H9 (cell line): ENCODE data around the gene ACADSB. TPM values are rescaled to one million over a fixed set of nuclear protein-coding genes. Genes with fewer than 3 reads are reported as not detected.

Source experiments
- DNase-seq: peaks from one replicate; pipeline ENCODE4 v3.0.0-alpha.2; 2017
- H2AFZ ChIP-seq: one replicate; pipeline ENCODE4 v1.6.1; 2013; ENCODE audit warnings: mild to moderate bottlenecking, low read length, control low read depth, moderate library complexity
- H2AK5ac ChIP-seq: 2 replicates; pipeline ENCODE4 v1.6.1; 2013; ENCODE audit warnings: low read length, control low read depth, mixed read lengths; ENCODE audit not compliant: insufficient read length
- H2BK120ac ChIP-seq: one replicate; pipeline ENCODE4 v1.6.1; 2013; ENCODE audit warnings: low read depth, mild to moderate bottlenecking, low read length, control low read depth, inconsistent platforms; ENCODE audit not compliant: poor library complexity, severe bottlenecking
- H2BK12ac ChIP-seq: 2 replicates; pipeline ENCODE4 v1.6.1; 2013; ENCODE audit warnings: low read length, control low read depth, mixed read lengths, low read depth; ENCODE audit not compliant: insufficient read length
- H2BK15ac ChIP-seq: 2 replicates; pipeline ENCODE4 v1.6.1; 2013; ENCODE audit warnings: low read depth, low read length, control low read depth
- H2BK20ac ChIP-seq: one replicate; pipeline ENCODE4 v1.6.1; 2013; ENCODE audit warnings: low read depth, mild to moderate bottlenecking, low read length, control low read depth, inconsistent platforms; ENCODE audit not compliant: poor library complexity, severe bottlenecking
- H2BK5ac ChIP-seq: 2 replicates; pipeline ENCODE4 v1.6.1; 2013; ENCODE audit warnings: low read length, control low read depth, mixed read lengths; ENCODE audit not compliant: insufficient read length
- H3K14ac ChIP-seq: 2 replicates; pipeline ENCODE4 v1.6.1; 2013; ENCODE audit warnings: low read length, control low read depth; ENCODE audit not compliant: insufficient read depth
- H3K18ac ChIP-seq: 2 replicates; pipeline ENCODE4 v1.6.1; 2013; ENCODE audit warnings: low read depth, mild to moderate bottlenecking, mixed read lengths, low read length, control low read depth; ENCODE audit not compliant: insufficient read length
- H3K23ac ChIP-seq: 2 replicates; pipeline ENCODE4 v1.6.1; 2013; ENCODE audit warnings: low read length, control low read depth, mixed read lengths, low read depth; ENCODE audit not compliant: insufficient read length
- H3K23me2 ChIP-seq: 2 replicates; pipeline ENCODE4 v1.6.1; 2013; ENCODE audit warnings: low read depth, mild to moderate bottlenecking, mixed read lengths, low read length, control low read depth; ENCODE audit not compliant: insufficient read length, poor library complexity, severe bottlenecking
- H3K27ac ChIP-seq: 2 replicates; pipeline ENCODE4 v1.5.1; 2013; ENCODE audit warnings: low read length, control low read depth, mixed read lengths, low read depth; ENCODE audit not compliant: insufficient read length
- H3K27me3 ChIP-seq: 2 replicates; pipeline ENCODE4 v1.6.1; 2013; ENCODE audit warnings: low read length, control low read depth, inconsistent platforms; ENCODE audit not compliant: insufficient read depth
- H3K4ac ChIP-seq: 2 replicates; pipeline ENCODE4 v1.6.1; 2013; ENCODE audit warnings: low read depth, mild to moderate bottlenecking, control low read depth, inconsistent platforms, low read length, moderate library complexity
- H3K4me1 ChIP-seq: 2 replicates; pipeline ENCODE4 v1.6.1; 2013; ENCODE audit warnings: low read length, control low read depth, inconsistent platforms; ENCODE audit not compliant: insufficient read depth
- H3K4me2 ChIP-seq: 2 replicates; pipeline ENCODE4 v1.6.1; 2013; ENCODE audit warnings: low read length, control low read depth, mixed read lengths; ENCODE audit not compliant: insufficient read length, insufficient read depth
- H3K56ac ChIP-seq: 2 replicates; pipeline ENCODE4 v1.6.1; 2013; ENCODE audit warnings: low read depth, mild to moderate bottlenecking, mixed read lengths, low read length, control low read depth; ENCODE audit not compliant: insufficient read length
- H3K79me1 ChIP-seq: 2 replicates; pipeline ENCODE4 v1.6.1; 2013; ENCODE audit warnings: low read depth, mild to moderate bottlenecking, moderate library complexity, low read length, control low read depth, inconsistent platforms; ENCODE audit not compliant: insufficient read depth, poor library complexity, severe bottlenecking
- H3K79me2 ChIP-seq: 2 replicates; pipeline ENCODE4 v1.6.1; 2013; ENCODE audit warnings: low read length, control low read depth, inconsistent platforms; ENCODE audit not compliant: insufficient read depth
- H3K9ac ChIP-seq: 2 replicates; pipeline ENCODE4 v1.6.1; 2013; ENCODE audit warnings: low read length, control low read depth, mixed read lengths; ENCODE audit not compliant: insufficient read length; ENCODE audit errors: extremely low read depth
- H3K9me3 ChIP-seq: one replicate; pipeline ENCODE4 v1.6.1; 2013; ENCODE audit warnings: low read depth, low read length, inconsistent platforms; ENCODE audit not compliant: control insufficient read depth
- H3T11ph ChIP-seq: one replicate; pipeline ENCODE4 v1.6.1; 2013; ENCODE audit warnings: mild to moderate bottlenecking, low read length, control low read depth, inconsistent platforms
- H4K20me1 ChIP-seq: one replicate; pipeline ENCODE4 v1.6.1; 2013; ENCODE audit not compliant: control insufficient read depth, insufficient read length, insufficient read depth
- H4K5ac ChIP-seq: 2 replicates; pipeline ENCODE4 v1.6.1; 2013; ENCODE audit warnings: low read depth, mild to moderate bottlenecking, mixed read lengths, low read length, control low read depth; ENCODE audit not compliant: insufficient read length
- H4K8ac ChIP-seq: replicated peaks from 2 replicates; pipeline ENCODE4 v1.6.1; 2013; ENCODE audit warnings: low read length, control low read depth, mixed read lengths, low read depth; ENCODE audit not compliant: insufficient read length
- H4K91ac ChIP-seq: 2 replicates; pipeline ENCODE4 v1.6.1; 2013; ENCODE audit warnings: low read depth, mild to moderate bottlenecking, moderate library complexity, mixed read lengths, low read length, control low read depth; ENCODE audit not compliant: insufficient read length
- H3K27ac Mint-ChIP-seq, 3 experiments: 2 replicates in 2 of 3; 3 replicates in 1 of 3; pipeline ENCODE4 v1.8.0; 2020 to 2021; ENCODE audit warnings: mixed read lengths in 3 of 3, mild to moderate bottlenecking in 1 of 3, moderate library complexity in 1 of 3
- H3K27me3 Mint-ChIP-seq: 2 replicates; pipeline ENCODE4 v1.8.0; 2021; ENCODE audit warnings: low read depth, mild to moderate bottlenecking, moderate library complexity, mixed read lengths
- H3K36me3 Mint-ChIP-seq, 3 experiments: 2 replicates in 2 of 3; 3 replicates in 1 of 3; pipeline ENCODE4 v1.8.0; 2020 to 2021; ENCODE audit warnings: low read depth in 3 of 3, mixed read lengths in 3 of 3; ENCODE audit not compliant: insufficient read depth in 1 of 3
- H3K4me1 Mint-ChIP-seq, 2 experiments: 2 replicates each; pipeline ENCODE4 v1.8.0; 2020; ENCODE audit warnings: mixed read lengths in 2 of 2
- H3K4me3 Mint-ChIP-seq, 2 experiments: 2 replicates in 1 of 2; 3 replicates in 1 of 2; pipeline ENCODE4 v1.8.0; 2020 to 2021; ENCODE audit warnings: mild to moderate bottlenecking in 2 of 2, mixed read lengths in 2 of 2, moderate library complexity in 1 of 2
- H3K9me3 Mint-ChIP-seq, 2 experiments: 2 replicates in 1 of 2; 3 replicates in 1 of 2; pipeline ENCODE4 v1.8.0; 2020; ENCODE audit warnings: mild to moderate bottlenecking in 2 of 2, mixed read lengths in 2 of 2, moderate library complexity in 1 of 2
- whole genome bisulfite sequencing: extraction: QIAGEN DNeasy Blood & Tissue Kit; methylation state at CpG from one replicate; pipeline ENCODE4 v1.1.7; 2013; ENCODE audit warnings: missing lambda C conversion rate, low lambda C conversion rate, mixed read lengths; ENCODE audit not compliant: insufficient read length; ENCODE audit errors: extremely low coverage; 5-methylcytosine and 5-hydroxymethylcytosine counted together
- total RNA-seq: library from RNA; stranded (reverse); gene quantifications from 2 replicates; pipeline ENCODE4 v1.2.1, GENCODE V29; 2021
- TF ChIP-seq, protein P1 (sequence below): fragments of 200-600 bp; sonication (generic); conservative IDR thresholded peaks from 3 replicates; pipeline ENCODE4 v1.8.0; 2021; ENCODE audit warnings: antibody characterized with exemption, mild to moderate bottlenecking

ACADSB gene
- total RNA-seq, 1 experiment from 2014 or later: 35.1 TPM

DNA sequence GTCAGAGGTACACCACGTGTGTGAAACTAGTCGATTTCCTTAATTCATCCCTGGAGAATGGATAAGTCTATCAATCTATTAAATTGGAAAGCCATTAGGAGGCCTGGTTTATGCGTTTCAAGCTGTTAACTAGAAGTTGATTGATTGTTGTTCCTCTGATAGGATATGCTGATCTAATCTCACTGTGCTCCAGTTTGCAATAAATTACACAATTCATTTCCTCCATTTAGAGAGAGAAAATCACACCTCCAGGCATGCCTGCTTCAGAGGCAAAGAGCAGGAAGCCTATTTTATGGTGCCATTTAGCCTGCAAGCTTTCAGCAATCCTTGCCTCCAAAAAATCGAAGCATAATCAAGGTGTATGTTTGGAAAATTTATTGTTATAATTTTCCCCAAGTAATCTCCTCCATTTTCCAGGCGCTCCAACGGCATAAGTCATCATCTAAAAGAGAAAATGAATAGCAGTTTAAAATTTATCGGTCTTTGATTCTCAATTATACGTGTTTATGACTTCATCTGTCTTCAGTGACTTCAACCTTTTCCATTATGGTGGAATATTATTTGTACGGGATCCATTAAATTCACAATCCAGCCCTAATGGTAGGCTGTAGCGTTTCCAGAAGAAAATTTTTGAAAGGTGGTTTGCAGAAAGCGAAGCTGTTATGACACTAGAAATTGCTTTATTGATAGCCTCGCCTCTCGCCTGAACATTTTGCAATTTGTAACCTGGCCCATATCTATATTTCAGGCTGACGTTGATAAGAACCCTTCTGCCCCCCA, 84.0 kb downstream of the ACADSB start:
- no peak overlapping the region for H4K91ac ChIP-seq
- no peak overlapping the region for H3K4me2 ChIP-seq
- WGBS: no CpG with 5 or more reads among the region's 14 CpGs
- Mint-ChIP-seq H3K27ac (no peak overlapping the region), H3K9me3 (no peaks in the 10 kb centered on the region), H3K4me1 (peaks cover 0 to 4% of the 10 kb centered on the region in 2 experiments; a peak in 2 of 4 replicates), H3K4me3 (no peak overlapping the region), H3K36me3 (no peaks in the 10 kb centered on the region), H3K27me3 (peaks cover 34% of the 10 kb centered on the region)
- no peak overlapping the region for H2BK20ac ChIP-seq
- H3K56ac ChIP-seq: no peak overlapping the region
- no peaks in the 10 kb centered on the region for H4K20me1 ChIP-seq
- no peak overlapping the region for H2AK5ac ChIP-seq
- H4K5ac ChIP-seq: no peak overlapping the region
- no peak overlapping the region for H3K23ac ChIP-seq
- H3K27me3 ChIP-seq: no peaks in the 10 kb centered on the region
- no peaks in the 10 kb centered on the region for H3K79me1 ChIP-seq
- no peak overlapping the region for H3K9ac ChIP-seq
- no peak overlapping the region for H4K8ac ChIP-seq
- H3K18ac ChIP-seq: no peak overlapping the region
- no peaks in the 10 kb centered on the region for H3K4me1 ChIP-seq
- H2AFZ ChIP-seq: no peak overlapping the region
- no peak overlapping the region for H3K4ac ChIP-seq
- H3K23me2 ChIP-seq: no peaks in the 10 kb centered on the region
- H3K79me2 ChIP-seq: no peaks in the 10 kb centered on the region
- no peak overlapping the region for H2BK12ac ChIP-seq
- TF ChIP-seq, protein P1, sequence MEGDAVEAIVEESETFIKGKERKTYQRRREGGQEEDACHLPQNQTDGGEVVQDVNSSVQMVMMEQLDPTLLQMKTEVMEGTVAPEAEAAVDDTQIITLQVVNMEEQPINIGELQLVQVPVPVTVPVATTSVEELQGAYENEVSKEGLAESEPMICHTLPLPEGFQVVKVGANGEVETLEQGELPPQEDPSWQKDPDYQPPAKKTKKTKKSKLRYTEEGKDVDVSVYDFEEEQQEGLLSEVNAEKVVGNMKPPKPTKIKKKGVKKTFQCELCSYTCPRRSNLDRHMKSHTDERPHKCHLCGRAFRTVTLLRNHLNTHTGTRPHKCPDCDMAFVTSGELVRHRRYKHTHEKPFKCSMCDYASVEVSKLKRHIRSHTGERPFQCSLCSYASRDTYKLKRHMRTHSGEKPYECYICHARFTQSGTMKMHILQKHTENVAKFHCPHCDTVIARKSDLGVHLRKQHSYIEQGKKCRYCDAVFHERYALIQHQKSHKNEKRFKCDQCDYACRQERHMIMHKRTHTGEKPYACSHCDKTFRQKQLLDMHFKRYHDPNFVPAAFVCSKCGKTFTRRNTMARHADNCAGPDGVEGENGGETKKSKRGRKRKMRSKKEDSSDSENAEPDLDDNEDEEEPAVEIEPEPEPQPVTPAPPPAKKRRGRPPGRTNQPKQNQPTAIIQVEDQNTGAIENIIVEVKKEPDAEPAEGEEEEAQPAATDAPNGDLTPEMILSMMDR: no peak
- no peak overlapping the region for H2BK120ac ChIP-seq
- H3T11ph ChIP-seq: no peak overlapping the region
- H3K14ac ChIP-seq: no peak overlapping the region
- no peak for DNase-seq
- H2BK15ac ChIP-seq: no peak overlapping the region
- H3K9me3 ChIP-seq: no peaks in the 10 kb centered on the region
- no peak overlapping the region for H2BK5ac ChIP-seq
- H3K27ac ChIP-seq: no peak overlapping the region
